Fibroblast of lung (primary cell): ENCODE data around the gene NCOR2. TPM values are rescaled to one million over a fixed set of nuclear protein-coding genes. Genes with fewer than 3 reads are reported as not detected.

ENCODE experiments used
- DNase-seq, 2 donors: peaks; one replicate each; pipeline versions ENCODE4 v3.0.0 to v3.0.0-alpha.2; 2010; ENCODE audit warnings: low read depth in 2 of 2
- H2AFZ ChIP-seq: 2 replicates; pipeline ENCODE4 v1.5.1; 2012; ENCODE audit warnings: low read length, control low read depth, inconsistent platforms
- H3K27ac ChIP-seq: 2 replicates; pipeline ENCODE4 v1.5.1; 2011; ENCODE audit warnings: low read length, control low read depth; ENCODE audit not compliant: insufficient read depth
- H3K27me3 ChIP-seq: 2 replicates; pipeline ENCODE4 v1.5.1; 2011; ENCODE audit warnings: mild to moderate bottlenecking, low read length; ENCODE audit not compliant: control insufficient read depth, insufficient read depth
- H3K36me3 ChIP-seq: 2 replicates; pipeline ENCODE4 v1.5.1; 2011; ENCODE audit warnings: low read length; ENCODE audit not compliant: control insufficient read depth, insufficient read depth
- H3K4me1 ChIP-seq: 2 replicates; pipeline ENCODE4 v1.5.1; 2011; ENCODE audit warnings: low read length; ENCODE audit not compliant: control insufficient read depth, insufficient read depth; ENCODE audit errors: extremely low read depth
- H3K4me2 ChIP-seq: 2 replicates; pipeline ENCODE4 v1.5.1; 2011; ENCODE audit warnings: low read length, control low read depth; ENCODE audit not compliant: insufficient read depth; ENCODE audit errors: extremely low read depth
- H3K4me3 ChIP-seq, 4 experiments: fragments of 200-600 bp in 1 of 4; sonication (generic) in 1 of 4; replicated peaks in 1 of 4; 2 replicates each; pipeline ENCODE4 v1.5.1; 2011 to 2016; ENCODE audit warnings: low read length in 4 of 4, low read depth in 3 of 4, mild to moderate bottlenecking in 3 of 4, control low read depth in 2 of 4, inconsistent platforms in 1 of 4, mixed read lengths in 1 of 4; ENCODE audit not compliant: insufficient read depth in 1 of 4; ENCODE audit errors: control extremely low read depth in 1 of 4
- H3K79me2 ChIP-seq: 2 replicates; pipeline ENCODE4 v1.5.1; 2012; ENCODE audit warnings: mild to moderate bottlenecking, low read length, inconsistent platforms; ENCODE audit not compliant: control insufficient read depth, insufficient read depth
- H3K9ac ChIP-seq: 2 replicates; pipeline ENCODE4 v1.5.1; 2011; ENCODE audit warnings: mild to moderate bottlenecking, low read length, control low read depth; ENCODE audit not compliant: insufficient read depth
- H3K9me3 ChIP-seq: 2 replicates; pipeline ENCODE4 v1.5.1; 2012; ENCODE audit warnings: low read depth, low read length; ENCODE audit not compliant: control insufficient read depth, insufficient read depth
- H4K20me1 ChIP-seq: 2 replicates; pipeline ENCODE4 v1.5.1; 2011; ENCODE audit warnings: low read length; ENCODE audit not compliant: control insufficient read depth, insufficient read depth; ENCODE audit errors: extremely low read depth
- EZH2 ChIP-seq: IDR thresholded peaks from 2 replicates; pipeline ENCODE4 v1.5.1; 2012; ENCODE audit warnings: low read length, control low read depth, mild to moderate bottlenecking; ENCODE audit errors: missing control alignments
- polyA plus RNA-seq, 2 donors: library from polyadenylated mRNA; depleted of rRNA in 1 of 2; stranded (reverse) in 1 of 2; unstranded in 1 of 2; fragments of >200 nt; gene quantifications; 2 replicates each; pipeline ENCODE4 v1.2.1, GENCODE V29; 2011 to 2012; ENCODE audit warnings: missing spikeins in 1 of 2
- total RNA-seq: library from RNA; depleted of rRNA; stranded (reverse); fragments of >200 nt; gene quantifications from 2 replicates; pipeline ENCODE4 v1.2.1, GENCODE V29; 2014
- TF ChIP-seq, protein P1 (sequence below), 2 donors: IDR thresholded peaks in 1 of 2; conservative IDR thresholded peaks in 1 of 2; 1 replicate in 1 of 2; 2 replicates in 1 of 2; pipeline ENCODE4 v1.5.1; 2011 to 2012; ENCODE audit warnings: low read length in 2 of 2, control low read depth in 1 of 2, inconsistent platforms in 1 of 2, low read depth in 1 of 2, mild to moderate bottlenecking in 1 of 2

Gene NCOR2
- total and polyA plus RNA-seq, 2 donors (not counting 1 experiment from before 2014, with no cell fraction given): 6.1 to 17.2 TPM

- DNase-seq: peak; percentile 72 to 73
- Histone ChIP-seq H3K9ac (no peak overlapping the region), H3K27ac (no peak overlapping the region), H3K9me3 (no peaks in the 10 kb centered on the region), H3K36me3 (no peaks in the 10 kb centered on the region), H3K4me2 (no peak overlapping the region), H3K79me2 (no peaks in the 10 kb centered on the region), H3K4me1 (no peaks in the 10 kb centered on the region), H3K27me3 (peaks cover 4% of the 10 kb centered on the region), H4K20me1 (no peaks in the 10 kb centered on the region), H2AFZ (no peak overlapping the region), H3K4me3 (no peak overlapping the region)
- TF ChIP-seq, protein P1, sequence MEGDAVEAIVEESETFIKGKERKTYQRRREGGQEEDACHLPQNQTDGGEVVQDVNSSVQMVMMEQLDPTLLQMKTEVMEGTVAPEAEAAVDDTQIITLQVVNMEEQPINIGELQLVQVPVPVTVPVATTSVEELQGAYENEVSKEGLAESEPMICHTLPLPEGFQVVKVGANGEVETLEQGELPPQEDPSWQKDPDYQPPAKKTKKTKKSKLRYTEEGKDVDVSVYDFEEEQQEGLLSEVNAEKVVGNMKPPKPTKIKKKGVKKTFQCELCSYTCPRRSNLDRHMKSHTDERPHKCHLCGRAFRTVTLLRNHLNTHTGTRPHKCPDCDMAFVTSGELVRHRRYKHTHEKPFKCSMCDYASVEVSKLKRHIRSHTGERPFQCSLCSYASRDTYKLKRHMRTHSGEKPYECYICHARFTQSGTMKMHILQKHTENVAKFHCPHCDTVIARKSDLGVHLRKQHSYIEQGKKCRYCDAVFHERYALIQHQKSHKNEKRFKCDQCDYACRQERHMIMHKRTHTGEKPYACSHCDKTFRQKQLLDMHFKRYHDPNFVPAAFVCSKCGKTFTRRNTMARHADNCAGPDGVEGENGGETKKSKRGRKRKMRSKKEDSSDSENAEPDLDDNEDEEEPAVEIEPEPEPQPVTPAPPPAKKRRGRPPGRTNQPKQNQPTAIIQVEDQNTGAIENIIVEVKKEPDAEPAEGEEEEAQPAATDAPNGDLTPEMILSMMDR (conservative IDR thresholded peaks at IDR 0.05 in 1 of 2, IDR thresholded peaks at IDR 0.05 in 1 of 2; ENCODE audit: low read depth in 1 of 2, low read length in 2 of 2): no peak
- TF ChIP-seq EZH2: no peak
Measured at GRCh38 chr12:124613151-124613585, 45.8 kb upstream of the NCOR2 start.

DNA sequence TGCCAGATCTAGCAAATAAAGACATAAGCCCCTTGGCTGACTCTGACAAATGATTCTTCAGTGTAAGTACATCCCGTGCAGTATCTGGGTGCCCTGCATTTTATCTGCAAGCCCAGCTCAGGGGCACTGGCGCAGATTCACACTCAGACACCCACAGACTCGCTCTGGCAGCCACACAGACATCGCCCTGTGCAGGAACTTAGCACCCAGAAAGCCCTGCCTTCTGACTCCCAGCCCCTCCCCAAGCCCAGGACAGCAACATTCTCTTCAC, 44.9 kb upstream of the NCOR2 start:
- Histone ChIP-seq H3K27me3 (no peaks in the 10 kb centered on the region), H3K4me3 (no peak overlapping the region), H3K27ac (no peak overlapping the region), H3K9ac (no peak overlapping the region), H4K20me1 (no peaks in the 10 kb centered on the region), H3K9me3 (no peaks in the 10 kb centered on the region), H3K4me2 (no peak overlapping the region), H3K4me1 (no peaks in the 10 kb centered on the region), H3K79me2 (no peaks in the 10 kb centered on the region), H3K36me3 (no peaks in the 10 kb centered on the region), H2AFZ (no peak overlapping the region)
- no peak for TF ChIP-seq EZH2
- TF ChIP-seq, protein P1 (conservative IDR thresholded peaks at IDR 0.05 in 1 of 2, IDR thresholded peaks at IDR 0.05 in 1 of 2; ENCODE audit: low read depth in 1 of 2, low read length in 2 of 2): no peak
- DNase-seq: no peak

- H3K4me1 ChIP-seq: no peaks in the 10 kb centered on the region
- no peaks in the 10 kb centered on the region for H3K36me3 ChIP-seq
- H3K27ac ChIP-seq: no peak overlapping the region
- H3K4me2 ChIP-seq: no peak overlapping the region
- no peaks in the 10 kb centered on the region for H4K20me1 ChIP-seq
- H2AFZ ChIP-seq: no peak overlapping the region
- H3K4me3 ChIP-seq: no peak overlapping the region
- no peak for TF ChIP-seq EZH2
- TF ChIP-seq, protein P1 (conservative IDR thresholded peaks at IDR 0.05 in 1 of 2, IDR thresholded peaks at IDR 0.05 in 1 of 2; ENCODE audit: low read depth in 1 of 2, low read length in 2 of 2): no peak
- DNase-seq: no peak
- H3K9ac ChIP-seq: no peak overlapping the region
- H3K79me2 ChIP-seq: no peaks in the 10 kb centered on the region
- no peaks in the 10 kb centered on the region for H3K27me3 ChIP-seq
- no peaks in the 10 kb centered on the region for H3K9me3 ChIP-seq
Measured at GRCh38 chr12:124611559-124612409, 44.4 kb upstream of the NCOR2 start.
